ENCODE results near the gene DNAJC13. TPM values are rescaled to one million over a fixed set of nuclear protein-coding genes. Genes with fewer than 3 reads are reported as not detected.

DNAJC13 gene
- total and polyA plus RNA-seq, 2 experiments from 2014 or later = 15.1 to 55.4 TPM

DNA sequence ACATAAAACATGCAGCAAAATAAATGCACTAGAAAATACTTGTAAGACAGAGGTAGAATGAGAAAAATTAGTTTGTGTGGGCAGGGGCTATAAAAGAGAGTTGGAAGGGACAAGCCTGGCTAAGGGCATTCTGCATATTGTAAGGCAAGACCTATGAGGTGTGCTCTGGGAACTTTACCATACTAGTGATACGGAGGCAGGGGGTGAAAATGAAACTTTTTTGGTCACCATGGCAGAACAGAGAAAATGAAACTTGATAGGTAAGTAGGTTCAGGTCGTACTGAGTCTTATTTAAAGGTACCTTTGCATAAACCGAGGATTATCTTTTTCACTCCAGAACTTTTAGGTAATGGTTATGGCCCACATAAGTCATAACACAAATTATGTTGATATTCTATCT is 105.1 kb downstream of the DNAJC13 start:
- no peak for DNase-seq (ENCODE audit: low spot score)
- Histone ChIP-seq H3K9me3 (ENCODE audit: low read depth) (no peaks in the 10 kb centered on the region), H3K27me3 (no peaks in the 10 kb centered on the region), H3K4me2 (no peak overlapping the region), H3K9me2 (replicated peaks; ENCODE audit: insufficient read depth) (no peaks in the 10 kb centered on the region), H3K4me1 (ENCODE audit: insufficient read depth) (no peaks in the 10 kb centered on the region), H3K36me3 (replicated peaks; ENCODE audit: insufficient read depth, low read depth) (no peaks in the 10 kb centered on the region), H4K20me1 (ENCODE audit: insufficient read depth, poor library complexity, severe bottlenecking) (no peaks in the 10 kb centered on the region), H2AFZ (no peak overlapping the region), H3K27ac (no peak overlapping the region), H3K4me3 (no peak overlapping the region), H3K79me2 (no peaks in the 10 kb centered on the region)
- 92% methylated on average over 3 of the region's 3 CpGs for WGBS (ENCODE audit: low lambda C conversion rate, missing lambda C conversion rate)
- TF ChIP-seq, protein P1, sequence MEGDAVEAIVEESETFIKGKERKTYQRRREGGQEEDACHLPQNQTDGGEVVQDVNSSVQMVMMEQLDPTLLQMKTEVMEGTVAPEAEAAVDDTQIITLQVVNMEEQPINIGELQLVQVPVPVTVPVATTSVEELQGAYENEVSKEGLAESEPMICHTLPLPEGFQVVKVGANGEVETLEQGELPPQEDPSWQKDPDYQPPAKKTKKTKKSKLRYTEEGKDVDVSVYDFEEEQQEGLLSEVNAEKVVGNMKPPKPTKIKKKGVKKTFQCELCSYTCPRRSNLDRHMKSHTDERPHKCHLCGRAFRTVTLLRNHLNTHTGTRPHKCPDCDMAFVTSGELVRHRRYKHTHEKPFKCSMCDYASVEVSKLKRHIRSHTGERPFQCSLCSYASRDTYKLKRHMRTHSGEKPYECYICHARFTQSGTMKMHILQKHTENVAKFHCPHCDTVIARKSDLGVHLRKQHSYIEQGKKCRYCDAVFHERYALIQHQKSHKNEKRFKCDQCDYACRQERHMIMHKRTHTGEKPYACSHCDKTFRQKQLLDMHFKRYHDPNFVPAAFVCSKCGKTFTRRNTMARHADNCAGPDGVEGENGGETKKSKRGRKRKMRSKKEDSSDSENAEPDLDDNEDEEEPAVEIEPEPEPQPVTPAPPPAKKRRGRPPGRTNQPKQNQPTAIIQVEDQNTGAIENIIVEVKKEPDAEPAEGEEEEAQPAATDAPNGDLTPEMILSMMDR (IDR thresholded peaks at IDR 0.05; ENCODE audit: poor library complexity) = no peak
- TF ChIP-seq EZH2phosphoT487 (IDR thresholded peaks at IDR 0.05; ENCODE audit: low read depth, severe bottlenecking, unreplicated experiment) (no peak), EZH2 (IDR thresholded peaks at IDR 0.05; ENCODE audit: borderline replicate concordance) (no peak)

DNA sequence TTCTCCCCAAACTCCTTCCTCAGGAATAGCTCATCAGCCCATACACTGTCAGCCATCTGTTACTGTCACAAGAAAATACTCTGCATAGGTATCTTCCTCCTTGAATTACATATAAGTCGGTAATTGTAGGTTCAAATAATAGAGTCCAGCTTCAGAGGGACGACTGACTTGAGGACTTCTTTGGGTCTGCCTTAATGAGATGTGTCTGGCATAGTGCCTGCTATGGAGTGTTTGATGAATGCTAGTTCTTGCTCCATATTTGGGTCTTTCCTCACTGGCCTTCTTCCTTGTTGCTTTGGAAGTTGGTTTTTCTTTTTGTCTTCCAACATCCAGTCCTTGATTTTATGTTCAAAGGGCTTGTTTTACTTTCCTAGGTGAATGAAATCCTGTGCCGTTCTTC is 113.3 kb downstream of the DNAJC13 start:
- Histone ChIP-seq H2AFZ (no peak overlapping the region), H3K36me3 (replicated peaks; ENCODE audit: insufficient read depth, low read depth) (no peaks in the 10 kb centered on the region), H3K4me1 (ENCODE audit: insufficient read depth) (no peaks in the 10 kb centered on the region), H3K27me3 (no peaks in the 10 kb centered on the region), H4K20me1 (ENCODE audit: insufficient read depth, poor library complexity, severe bottlenecking) (no peaks in the 10 kb centered on the region), H3K4me3 (no peak overlapping the region), H3K9me2 (replicated peaks; ENCODE audit: insufficient read depth) (no peaks in the 10 kb centered on the region), H3K27ac (no peak overlapping the region), H3K79me2 (no peaks in the 10 kb centered on the region), H3K9me3 (ENCODE audit: low read depth) (no peaks in the 10 kb centered on the region), H3K4me2 (no peak overlapping the region)
- 89% methylated on average over 3 of the region's 3 CpGs for WGBS (ENCODE audit: low lambda C conversion rate, missing lambda C conversion rate)
- no peak for DNase-seq (ENCODE audit: low spot score)
- TF ChIP-seq EZH2 (IDR thresholded peaks at IDR 0.05; ENCODE audit: borderline replicate concordance) = no peak
- no peak for TF ChIP-seq EZH2phosphoT487 (IDR thresholded peaks at IDR 0.05; ENCODE audit: low read depth, severe bottlenecking, unreplicated experiment)
- TF ChIP-seq, protein P1 (IDR thresholded peaks at IDR 0.05; ENCODE audit: poor library complexity) = no peak

- Histone ChIP-seq H3K27ac (no peak overlapping the region), H2AFZ (no peak overlapping the region), H3K9me2 (replicated peaks; ENCODE audit: insufficient read depth) (no peaks in the 10 kb centered on the region), H3K79me2 (no peaks in the 10 kb centered on the region), H3K4me2 (no peak overlapping the region), H3K9me3 (ENCODE audit: low read depth) (no peaks in the 10 kb centered on the region), H3K36me3 (replicated peaks; ENCODE audit: insufficient read depth, low read depth) (no peaks in the 10 kb centered on the region), H3K4me3 (no peak overlapping the region), H3K4me1 (ENCODE audit: insufficient read depth) (peaks cover 10% of the 10 kb centered on the region), H3K27me3 (no peaks in the 10 kb centered on the region), H4K20me1 (ENCODE audit: insufficient read depth, poor library complexity, severe bottlenecking) (no peaks in the 10 kb centered on the region)
- 67% methylated on average over 7 of the region's 7 CpGs for WGBS (ENCODE audit: low lambda C conversion rate, missing lambda C conversion rate)
- TF ChIP-seq, protein P1 (IDR thresholded peaks at IDR 0.05; ENCODE audit: poor library complexity) = peak; percentile 78
- no peak for TF ChIP-seq EZH2phosphoT487 (IDR thresholded peaks at IDR 0.05; ENCODE audit: low read depth, severe bottlenecking, unreplicated experiment)
- DNase-seq (ENCODE audit: low spot score) = peak; percentile 85
Measured at GRCh38 chr3:132535575-132536441, 118.5 kb downstream of the DNAJC13 start.
